Esophagus (tissue), 2 donors: ENCODE measurements around the gene RBMS1. TPM values are rescaled to one million over a fixed set of nuclear protein-coding genes. Genes with fewer than 3 reads are reported as not detected.

Source experiments
- H3K27ac ChIP-seq, 2 donors: one replicate each; pipeline ENCODE4 v1.5.1; 2013; ENCODE audit warnings: low read depth in 2 of 2, mild to moderate bottlenecking in 2 of 2, inconsistent platforms in 1 of 2, low read length in 1 of 2, moderate library complexity in 1 of 2
- H3K27me3 ChIP-seq, 2 donors: one replicate each; pipeline ENCODE4 v1.6.1; 2013; ENCODE audit warnings: low read length in 2 of 2, control low read depth in 1 of 2, mild to moderate bottlenecking in 1 of 2; ENCODE audit not compliant: insufficient read depth in 2 of 2, control insufficient read depth in 1 of 2
- H3K36me3 ChIP-seq, 2 donors: one replicate each; pipeline ENCODE4 v1.6.1; 2013; ENCODE audit warnings: low read length in 1 of 2; ENCODE audit not compliant: control insufficient read depth in 2 of 2, insufficient read depth in 2 of 2
- H3K4me1 ChIP-seq, 2 donors: one replicate each; pipeline ENCODE4 v1.6.1; 2013; ENCODE audit warnings: low read length in 1 of 2; ENCODE audit not compliant: control insufficient read depth in 2 of 2, insufficient read depth in 2 of 2
- H3K4me3 ChIP-seq, 2 donors: one replicate each; pipeline ENCODE4 v1.5.1; 2013; ENCODE audit warnings: low read length in 2 of 2, mild to moderate bottlenecking in 2 of 2, low read depth in 1 of 2, moderate library complexity in 1 of 2
- H3K9me3 ChIP-seq, 2 donors: one replicate each; pipeline ENCODE4 v1.6.1; 2013; ENCODE audit warnings: mild to moderate bottlenecking in 2 of 2, low read depth in 1 of 2, low read length in 1 of 2, moderate library complexity in 1 of 2; ENCODE audit not compliant: control insufficient read depth in 2 of 2, insufficient read depth in 1 of 2
- WGBS, 2 donors: extraction: QIAGEN DNeasy Blood & Tissue Kit; methylation state at CpG; one replicate each; pipeline ENCODE4 v1.1.7; 2013; 5-methylcytosine and 5-hydroxymethylcytosine counted together
- polyA plus RNA-seq, 2 donors: library from polyadenylated mRNA; stranded (reverse); fragments of 200-250 nt; gene quantifications; one replicate each; pipeline ENCODE4 v1.2.3, GENCODE V29; 2013
- donor health status: healthy with polysubstance abuse.
- donor health status: Bipolar disorder and iron deficiency.

Gene RBMS1
- polyA plus RNA-seq, 2 donors, result 18.1 to 23.6 TPM

GRCh38 chr2:160408173-160408958 lies 85.2 kb downstream of the RBMS1 start:
- H3K4me3 ChIP-seq, result peak overlapping the region; percentile 82 to 90
- H3K9me3 ChIP-seq, result no peaks in the 10 kb centered on the region
- H3K4me1 ChIP-seq, result peaks cover 4 to 10% of the 10 kb centered on the region in 2 donors
- peak overlapping the region; percentile 93 to 95 for H3K27ac ChIP-seq
- 46 to 50% methylated on average over 32 to 34 of the region's 34 CpGs for WGBS, 2 donors
- no peaks in the 10 kb centered on the region for H3K27me3 ChIP-seq
- H3K36me3 ChIP-seq, result no peaks in the 10 kb centered on the region

- Histone ChIP-seq H3K27ac (peak overlapping the region; percentile 93 to 95), H3K36me3 (no peaks in the 10 kb centered on the region), H3K4me3 (peak overlapping the region; percentile 82 to 90), H3K4me1 (peaks cover 4 to 10% of the 10 kb centered on the region in 2 donors), H3K27me3 (no peaks in the 10 kb centered on the region), H3K9me3 (no peaks in the 10 kb centered on the region)
- 0% methylated on average over 40 to 120 of the region's 120 CpGs for WGBS, 2 donors
Observed at GRCh38 chr2:160407393-160408172, 86.0 kb downstream of the RBMS1 start.

- no peaks in the 10 kb centered on the region for H3K27me3 ChIP-seq
- no peaks in the 10 kb centered on the region for H3K36me3 ChIP-seq
- peak overlapping the region; percentile 93 to 95 for H3K27ac ChIP-seq
- H3K9me3 ChIP-seq, result no peaks in the 10 kb centered on the region
- peaks cover 6 to 10% of the 10 kb centered on the region in 2 donors for H3K4me1 ChIP-seq
- 1% methylated on average over 38 to 39 of the region's 39 CpGs for WGBS, 2 donors
- peak overlapping the region; percentile 82 to 90 for H3K4me3 ChIP-seq
Observed at GRCh38 chr2:160406591-160407392, 86.8 kb downstream of the RBMS1 start.

- H3K4me3 ChIP-seq, result peak overlapping the region in 1 of 2 donors; percentile 82
- no peaks in the 10 kb centered on the region for H3K9me3 ChIP-seq
- H3K36me3 ChIP-seq, result no peaks in the 10 kb centered on the region
- peak overlapping the region; percentile 5 to 40 for H3K27ac ChIP-seq
- peaks cover 5 to 6% of the 10 kb centered on the region in 2 donors for H3K4me1 ChIP-seq
- H3K27me3 ChIP-seq, result no peaks in the 10 kb centered on the region
- WGBS, 2 donors, result 51 to 56% methylated on average over 8 of the region's 8 CpGs
Observed at GRCh38 chr2:160405077-160405867, 88.3 kb downstream of the RBMS1 start.

GRCh38 chr2:160402997-160403979 lies 90.3 kb downstream of the RBMS1 start:
- peak overlapping the region in 1 of 2 donors; percentile 42 for H3K27ac ChIP-seq
- H3K36me3 ChIP-seq, result no peaks in the 10 kb centered on the region
- H3K4me1 ChIP-seq, result peaks cover 2 to 4% of the 10 kb centered on the region in 2 donors
- H3K4me3 ChIP-seq, result no peak overlapping the region
- no peaks in the 10 kb centered on the region for H3K27me3 ChIP-seq
- WGBS, 2 donors, result 55 to 58% methylated on average over 5 of the region's 5 CpGs
- H3K9me3 ChIP-seq, result no peaks in the 10 kb centered on the region

GRCh38 chr2:160402501-160402900 lies 91.1 kb downstream of the RBMS1 start:
- Histone ChIP-seq H3K36me3 (no peaks in the 10 kb centered on the region), H3K4me3 (no peak overlapping the region), H3K9me3 (no peaks in the 10 kb centered on the region), H3K27ac (peak overlapping the region in 1 of 2 donors; percentile 33), H3K4me1 (peaks cover 6 to 7% of the 10 kb centered on the region in 2 donors), H3K27me3 (no peaks in the 10 kb centered on the region)
- 62 to 68% methylated on average over 1 of the region's 1 CpG for WGBS, 2 donors

GRCh38 chr2:160401895-160402294 lies 91.7 kb downstream of the RBMS1 start:
- Histone ChIP-seq H3K4me1 (peaks cover 7 to 8% of the 10 kb centered on the region in 2 donors), H3K36me3 (no peaks in the 10 kb centered on the region), H3K27me3 (no peaks in the 10 kb centered on the region), H3K4me3 (no peak overlapping the region), H3K9me3 (no peaks in the 10 kb centered on the region), H3K27ac (no peak overlapping the region)
- 94 to 95% methylated on average over 4 of the region's 4 CpGs for WGBS, 2 donors

GRCh38 chr2:160399880-160400279 lies 93.7 kb downstream of the RBMS1 start:
- peaks cover 5 to 10% of the 10 kb centered on the region in 2 donors for H3K4me1 ChIP-seq
- no peaks in the 10 kb centered on the region for H3K9me3 ChIP-seq
- H3K27me3 ChIP-seq, result no peaks in the 10 kb centered on the region
- H3K4me3 ChIP-seq, result no peak overlapping the region
- WGBS, 2 donors, result 76 to 86% methylated on average over 1 of the region's 1 CpG
- no peaks in the 10 kb centered on the region for H3K36me3 ChIP-seq
- no peak overlapping the region for H3K27ac ChIP-seq
